Measurements from ENCODE around the gene EIF5B. TPM values are rescaled to one million over a fixed set of nuclear protein-coding genes. Genes with fewer than 3 reads are reported as not detected.

Gene EIF5B
- polyA plus RNA-seq, 3 donors: 0.58 to 3.2 (median 1.5) TPM

DNA sequence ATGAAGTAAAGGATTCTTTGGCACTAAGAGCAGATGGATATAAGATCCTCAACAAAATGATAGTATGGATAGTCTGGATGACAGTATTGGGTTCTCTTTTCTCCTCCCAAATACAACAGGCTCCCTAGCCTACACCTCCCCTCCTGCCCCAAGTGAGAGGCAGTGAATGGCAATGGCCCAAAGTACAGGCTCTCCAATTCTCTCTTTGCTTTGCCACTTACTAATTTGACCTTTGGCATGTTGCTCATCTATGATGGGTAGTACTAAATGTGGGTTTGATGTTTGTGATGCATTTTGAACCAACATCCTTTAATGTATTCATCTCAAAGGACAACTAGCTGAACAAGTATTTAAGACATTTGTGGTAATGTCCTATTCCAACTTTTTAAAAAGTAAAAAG lies 65.9 kb downstream of the EIF5B start:
- peaks cover 83 to 100% of the 10 kb centered on the region in 2 donors for H3K36me3 ChIP-seq (replicated peaks in 1 of 2; ENCODE audit: control insufficient read depth in 1 of 2, insufficient read depth in 2 of 2, low read length in 2 of 2)
- H3K27ac ChIP-seq (ENCODE audit: low read depth in 1 of 2, low read length in 2 of 2): no peak overlapping the region
- H3K9ac ChIP-seq (ENCODE audit: insufficient read depth, low read length, poor library complexity, severe bottlenecking): no peak overlapping the region

GRCh38 chr2:99403524-99403923 lies 66.3 kb downstream of the EIF5B start:
- intact Hi-C loops (cut with micrococcal nuclease): no loop called here
- no peak overlapping the region for H3K4me2 ChIP-seq (replicated peaks; ENCODE audit: extremely low read depth, low read length, poor library complexity, severe bottlenecking)
- Mint-ChIP-seq H3K9me3 (no peaks in the 10 kb centered on the region), H3K4me1 (no peaks in the 10 kb centered on the region), H3K27ac (peak overlapping the region in 1 of 7 donors; percentile 26), H3K4me3 (no peak overlapping the region), H3K27me3 (ENCODE audit: low read depth in 3 of 3) (peaks cover 0 to 2% (median 1%) of the 10 kb centered on the region in 3 donors), H3K36me3 (peaks cover 77 to 89% of the 10 kb centered on the region in 2 donors)
- no peak overlapping the region for H2AFZ ChIP-seq (ENCODE audit: insufficient read depth, low read depth, low read length, poor library complexity, severe bottlenecking)
- H3K9ac ChIP-seq (ENCODE audit: insufficient read depth, low read length, poor library complexity, severe bottlenecking): no peak overlapping the region
- H4K20me1 ChIP-seq (ENCODE audit: insufficient read depth, low read length): no peaks in the 10 kb centered on the region
- H3K27me3 ChIP-seq (ENCODE audit: control insufficient read depth in 2 of 2, insufficient read depth in 2 of 2, low read length in 2 of 2): no peaks in the 10 kb centered on the region
- no peak for DNase-seq
- TF ChIP-seq, protein P1, sequence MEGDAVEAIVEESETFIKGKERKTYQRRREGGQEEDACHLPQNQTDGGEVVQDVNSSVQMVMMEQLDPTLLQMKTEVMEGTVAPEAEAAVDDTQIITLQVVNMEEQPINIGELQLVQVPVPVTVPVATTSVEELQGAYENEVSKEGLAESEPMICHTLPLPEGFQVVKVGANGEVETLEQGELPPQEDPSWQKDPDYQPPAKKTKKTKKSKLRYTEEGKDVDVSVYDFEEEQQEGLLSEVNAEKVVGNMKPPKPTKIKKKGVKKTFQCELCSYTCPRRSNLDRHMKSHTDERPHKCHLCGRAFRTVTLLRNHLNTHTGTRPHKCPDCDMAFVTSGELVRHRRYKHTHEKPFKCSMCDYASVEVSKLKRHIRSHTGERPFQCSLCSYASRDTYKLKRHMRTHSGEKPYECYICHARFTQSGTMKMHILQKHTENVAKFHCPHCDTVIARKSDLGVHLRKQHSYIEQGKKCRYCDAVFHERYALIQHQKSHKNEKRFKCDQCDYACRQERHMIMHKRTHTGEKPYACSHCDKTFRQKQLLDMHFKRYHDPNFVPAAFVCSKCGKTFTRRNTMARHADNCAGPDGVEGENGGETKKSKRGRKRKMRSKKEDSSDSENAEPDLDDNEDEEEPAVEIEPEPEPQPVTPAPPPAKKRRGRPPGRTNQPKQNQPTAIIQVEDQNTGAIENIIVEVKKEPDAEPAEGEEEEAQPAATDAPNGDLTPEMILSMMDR (IDR thresholded peaks at IDR 0.05): no peak
- H3K9me3 ChIP-seq (replicated peaks in 1 of 2; ENCODE audit: control insufficient read depth in 1 of 2, insufficient read depth in 1 of 2, low read length in 2 of 2): no peaks in the 10 kb centered on the region
- no peaks in the 10 kb centered on the region for H3K79me2 ChIP-seq (ENCODE audit: insufficient read depth, low read length)
- H3K36me3 ChIP-seq (replicated peaks in 1 of 2; ENCODE audit: control insufficient read depth in 1 of 2, insufficient read depth in 2 of 2, low read length in 2 of 2): peaks cover 82 to 100% of the 10 kb centered on the region in 2 donors
- WGBS (ENCODE audit: insufficient coverage): 93% methylated on average over 3 of the region's 4 CpGs
- peak overlapping the region in 1 of 2 donors; percentile 46 for H3K27ac ChIP-seq (ENCODE audit: low read depth in 1 of 2, low read length in 2 of 2)
- no peak overlapping the region for H3K4me3 ChIP-seq (replicated peaks in 1 of 3; ENCODE audit: low read depth in 2 of 3, low read length in 3 of 3)
- no peaks in the 10 kb centered on the region for H3K4me1 ChIP-seq (ENCODE audit: control insufficient read depth in 1 of 2, insufficient read depth in 2 of 2, low read length in 2 of 2)

More for the DNA sequence above, 65.9 kb downstream of the EIF5B start:
- no peaks in the 10 kb centered on the region for H3K27me3 ChIP-seq (ENCODE audit: control insufficient read depth in 2 of 2, insufficient read depth in 2 of 2, low read length in 2 of 2)
- H3K79me2 ChIP-seq (ENCODE audit: insufficient read depth, low read length): no peaks in the 10 kb centered on the region
- no peak overlapping the region for H3K4me2 ChIP-seq (replicated peaks; ENCODE audit: extremely low read depth, low read length, poor library complexity, severe bottlenecking)
- intact Hi-C loops (cut with micrococcal nuclease): no loop called here
- H4K20me1 ChIP-seq (ENCODE audit: insufficient read depth, low read length): no peaks in the 10 kb centered on the region
- Mint-ChIP-seq H3K9me3 (no peaks in the 10 kb centered on the region), H3K4me1 (no peaks in the 10 kb centered on the region), H3K27ac (no peak overlapping the region), H3K27me3 (ENCODE audit: low read depth in 3 of 3) (peaks cover 0 to 2% (median 1%) of the 10 kb centered on the region in 3 donors), H3K36me3 (peaks cover 80 to 91% of the 10 kb centered on the region in 2 donors), H3K4me3 (no peak overlapping the region)
- DNase-seq: no peak
- H3K9me3 ChIP-seq (replicated peaks in 1 of 2; ENCODE audit: control insufficient read depth in 1 of 2, insufficient read depth in 1 of 2, low read length in 2 of 2): no peaks in the 10 kb centered on the region
- H3K4me1 ChIP-seq (ENCODE audit: control insufficient read depth in 1 of 2, insufficient read depth in 2 of 2, low read length in 2 of 2): no peaks in the 10 kb centered on the region
- H2AFZ ChIP-seq (ENCODE audit: insufficient read depth, low read depth, low read length, poor library complexity, severe bottlenecking): no peak overlapping the region
- no peak overlapping the region for H3K4me3 ChIP-seq (replicated peaks in 1 of 3; ENCODE audit: low read depth in 2 of 3, low read length in 3 of 3)
- TF ChIP-seq, protein P1 (IDR thresholded peaks at IDR 0.05): no peak

Data from CD14-positive monocyte (primary cell).